ENCODE measurements around the gene PARD6B. TPM values are rescaled to one million over a fixed set of nuclear protein-coding genes. Genes with fewer than 3 reads are reported as not detected.

Gene PARD6B
- total RNA-seq, 1 experiment from 2014 or later = 29.6 TPM

GRCh38 chr20:50683570-50683969, 47.8 kb upstream of the PARD6B start (continued):
- TF ChIP-seq ZBTB43 (CRISPR knock-in tag; IDR thresholded peaks at IDR 0.05) (no peak), NFYB (CRISPR knock-in tag; conservative IDR thresholded peaks at IDR 0.05; ENCODE audit: low read depth) (no peak), ZNF219 (CRISPR knock-in tag; IDR thresholded peaks at IDR 0.05; ENCODE audit: borderline replicate concordance) (no peak), ZNF232 (CRISPR knock-in tag; IDR thresholded peaks at IDR 0.05) (no peak)

GRCh38 chr20:50686821-50687220, 44.6 kb upstream of the PARD6B start:
- DNase-seq (ENCODE audit: low spot score) (no peak), ATAC-seq (no peak)
- ChIA-PET CTCF (interaction anchor here (1.1 kb wide), 2 partner anchors 61 to 108 kb away, joined by 6 read pairs; partner anchors contain the start of gene BCAS4), POLR2A (interaction anchor here (0.5 kb wide), 1 partner anchor 459 kb away, joined by 4 read pairs; no protein-coding TSS in a partner anchor)
- TF ChIP-seq ATF1 (CRISPR knock-in tag; IDR thresholded peaks at IDR 0.05) (no peak), ARID4B (CRISPR knock-in tag; IDR thresholded peaks at IDR 0.05; ENCODE audit: borderline replicate concordance) (no peak)
- Mint-ChIP-seq H3K27me3 (ENCODE audit: low read depth) (no peaks in the 10 kb centered on the region), H3K4me3 (no peak overlapping the region), H3K27ac (peak overlapping the region; percentile 83), H3K9me3 (peaks cover 3% of the 10 kb centered on the region; the same call in 1 of the 2 replicates), H3K4me1 (peaks cover 33% of the 10 kb centered on the region), H3K36me3 (peaks cover 2% of the 10 kb centered on the region; the same call in 1 of the 2 replicates)

GRCh38 chr20:50688256-50688975, 43.0 kb upstream of the PARD6B start:
- DNase-seq (ENCODE audit: low spot score) (no peak), ATAC-seq (no peak)
- TF ChIP-seq ZNF121 (CRISPR knock-in tag; IDR thresholded peaks at IDR 0.05) = peak; percentile 34; the same call in 1 of the 2 replicates
- no peak for TF ChIP-seq ZNF423 (CRISPR knock-in tag; IDR thresholded peaks at IDR 0.05)
- no peaks in the 10 kb centered on the region for H3K36me3 Mint-ChIP-seq
- ChIA-PET POLR2A (no interaction called here), CTCF (interaction anchor here (0.7 to 3.6 kb wide), 4 partner anchors 25 to 106 kb away, joined by 3 to 23 read pairs (median 4); partner anchors contain the start of gene BCAS4)
- no peaks in the 10 kb centered on the region for H3K27me3 Mint-ChIP-seq (ENCODE audit: low read depth)
- no peaks in the 10 kb centered on the region for H3K9me3 Mint-ChIP-seq
- peaks cover 40% of the 10 kb centered on the region for H3K4me1 Mint-ChIP-seq
- H3K27ac Mint-ChIP-seq = peak overlapping the region; percentile 63; the same call in 1 of the 2 replicates
- no peak overlapping the region for H3K4me3 Mint-ChIP-seq

- ATAC-seq = no peak
- DNase-seq (ENCODE audit: low spot score) = no peak
- CTCF ChIA-PET = interaction anchor here (0.6 to 4.5 kb wide), 12 partner anchors 10 to 219 kb away, joined by 3 to 28 read pairs (median 9); partner anchors contain the start of gene BCAS4
- H3K4me3 Mint-ChIP-seq = peak overlapping the region; percentile 78
- H3K27ac Mint-ChIP-seq = no peak overlapping the region
- no peaks in the 10 kb centered on the region for H3K9me3 Mint-ChIP-seq
- H3K36me3 Mint-ChIP-seq = no peaks in the 10 kb centered on the region
- H3K27me3 Mint-ChIP-seq (ENCODE audit: low read depth) = no peaks in the 10 kb centered on the region
- peaks cover 47% of the 10 kb centered on the region for H3K4me1 Mint-ChIP-seq
- POLR2A ChIA-PET = no interaction called here
- TF ChIP-seq HMGXB4 (CRISPR knock-in tag; IDR thresholded peaks at IDR 0.05) = no peak
- no peak for TF ChIP-seq ZNF423 (CRISPR knock-in tag; IDR thresholded peaks at IDR 0.05)
- TF ChIP-seq ARID4B (CRISPR knock-in tag; IDR thresholded peaks at IDR 0.05; ENCODE audit: borderline replicate concordance) = no peak
- TF ChIP-seq KAT7 (CRISPR knock-in tag; IDR thresholded peaks at IDR 0.05; ENCODE audit: borderline replicate concordance) = no peak
- no peak for TF ChIP-seq SMAD3 (CRISPR knock-in tag; IDR thresholded peaks at IDR 0.05; ENCODE audit: borderline replicate concordance)
- no peak for TF ChIP-seq USF1 (CRISPR knock-in tag; IDR thresholded peaks at IDR 0.05)
- TF ChIP-seq JUN (CRISPR knock-in tag; IDR thresholded peaks at IDR 0.05) = no peak
- no peak for TF ChIP-seq NR2C2 (CRISPR knock-in tag; IDR thresholded peaks at IDR 0.05)
These were observed 41.3 kb upstream of the PARD6B start for GRCh38 chr20:50689864-50690649.
